Heart left ventricle (tissue), 16 donors: ENCODE data around the gene TRPV3. TPM values are rescaled to one million over a fixed set of nuclear protein-coding genes. Genes with fewer than 3 reads are reported as not detected.

Experiments used
- ATAC-seq, 4 donors: fragments of 200-7000 bp; cut with Tn5 transposase; one replicate each; pipeline ENCODE4 v1.9.1; 2020 to 2022; ENCODE audit warnings: moderate library complexity in 4 of 4, mild to moderate bottlenecking in 3 of 4, moderate number of reproducible peaks in 1 of 4
- DNase-seq, 5 donors: peaks; one replicate each; pipeline ENCODE4 v3.0.0-alpha.2; 2020
- H3K27ac ChIP-seq, 12 donors: fragments of 200-600 bp; sonication (generic) in 4 of 12; one replicate each; pipeline versions ENCODE4 v1.5.0 to v1.8.0; 2016 to 2022; ENCODE audit warnings: mild to moderate bottlenecking in 2 of 12
- H3K27me3 ChIP-seq, 9 donors: fragments of 200-600 bp; sonication (generic) in 2 of 9; one replicate each; pipeline versions ENCODE4 v1.5.1 to v1.8.0; 2016 to 2022; ENCODE audit warnings: mild to moderate bottlenecking in 3 of 9
- H3K36me3 ChIP-seq, 9 donors: fragments of 200-600 bp; sonication (generic) in 2 of 9; one replicate each; pipeline versions ENCODE4 v1.5.0 to v1.8.0; 2018 to 2022; ENCODE audit warnings: mild to moderate bottlenecking in 2 of 9
- H3K4me1 ChIP-seq, 12 donors: fragments of 200-600 bp; sonication (generic) in 4 of 12; one replicate each; pipeline versions ENCODE4 v1.5.0 to v1.8.0; 2016 to 2022; ENCODE audit warnings: mild to moderate bottlenecking in 3 of 12
- H3K4me3 ChIP-seq, 12 donors: fragments of 200-600 bp; sonication (generic) in 4 of 12; one replicate each; pipeline versions ENCODE4 v1.5.0 to v1.8.0; 2017 to 2022; ENCODE audit warnings: mild to moderate bottlenecking in 9 of 12, moderate library complexity in 4 of 12
- H3K9me3 ChIP-seq, 12 donors: fragments of 200-600 bp; sonication (generic) in 4 of 12; one replicate each; pipeline versions ENCODE4 v1.5.0 to v1.8.0; 2016 to 2022; ENCODE audit warnings: mild to moderate bottlenecking in 1 of 12
- POLR2A ChIP-seq, 2 donors: fragments of 450-650 bp; IDR thresholded peaks; one replicate each; pipeline ENCODE4 v1.6.1; 2017; ENCODE audit warnings: antibody characterized with exemption in 2 of 2, mild to moderate bottlenecking in 2 of 2, moderate library complexity in 2 of 2
- WGBS, 4 donors: extraction: QIAGEN DNeasy Blood & Tissue Kit in 2 of 4; methylation state at CpG; one replicate each; pipeline versions ENCODE4 v1.1.5 to v1.1.7; 2013 to 2018; 5-methylcytosine and 5-hydroxymethylcytosine counted together
- intact Hi-C, 10 donors: fragments of 100-400 bp; cut with DNase I; formaldehyde crosslinking; loops; one replicate each; pipeline versions ENCODE4 v1.11.1 to v1.14.2; 2022
- polyA plus RNA-seq, 2 donors: library from polyadenylated mRNA; stranded (reverse); fragments of 200-250 nt; gene quantifications; one replicate each; pipeline ENCODE4 v1.2.3, GENCODE V29; 2013
- total RNA-seq, 9 donors: library from RNA; depleted of rRNA in 2 of 9; stranded (reverse); fragments of >200 nt in 2 of 9; fragmentation: NEBNext Ultra II Directional in 3 of 9; extraction: Animal tissue kit (Norgen Biotek cat#: 25700) in 3 of 9; gene quantifications; one replicate each; pipeline versions ENCODE4 v1.1.0 to v1.2.4, GENCODE V29; 2016 to 2023
- TF ChIP-seq, protein P1 (sequence below), 12 donors: fragments of 200-600 bp; sonication (generic) in 4 of 12; IDR thresholded peaks; one replicate each; pipeline versions ENCODE4 v1.5.0 to v1.8.0; 2018 to 2022; ENCODE audit warnings: antibody characterized with exemption in 12 of 12, mild to moderate bottlenecking in 5 of 12
- donor health status: ischemic (EF 13 %, LVEDD 7.1; RV severe dilation, severe dysfunction).
- donor health status: healthy with polysubstance abuse.
- donor health status: DM: no; HTN: yes; CAD: no.
- donor health status: DM: no; HTN: no; CAD: no.
- donor health status: ischemic (EF 25% LVEDD 6.9; RV normal size, moderate dysfunction).
- donor health status: ischemic (EF 25% LVEDD 5.7; RV mildly dilated, moderate dysfunction).
- donor health status: healthy.
- donor health status: DM: yes; HTN: yes; CAD: no.
- donor health status: ischemic (EF 35%, LVEDD 5.7; RV mildly dilated, moderate dysfunction).
- donor health status: nonischemic (EF 11% LVEDD 7.7; RV severe dilation, severe dysfunction).
- donor health status: DM: yes; HTN: yes; CAD: no.
- donor health status: PGD.
- donor health status: ischemic (EF 29% LVEDD 5.4; RV normal size, mild dysfunction).
- donor health status: nonischemic (EF 23%, LVEDD 6.1; RV moderate dilation, normal function).

Gene TRPV3
- total and polyA plus RNA-seq, 11 donors, result 0.25 to 1.7 (median 0.77) TPM; not detected in 1

- H3K4me1 ChIP-seq, result peaks cover 0 to 34% (median 10%) of the 10 kb centered on the region in 12 donors
- intact Hi-C loops, result no loop called here
These were observed 28.6 kb downstream of the TRPV3 start for GRCh38 chr17:3528880-3529511.

GRCh38 chr17:3528403-3528851 is 29.2 kb downstream of the TRPV3 start:
- H3K4me3 ChIP-seq, result no peak overlapping the region
- H3K27me3 ChIP-seq, result no peaks in the 10 kb centered on the region

More at GRCh38 chr17:3528880-3529511, 28.6 kb downstream of the TRPV3 start:
- H3K4me3 ChIP-seq, result no peak overlapping the region
- no peak for DNase-seq
- no peak for ATAC-seq
- H3K27me3 ChIP-seq, result no peaks in the 10 kb centered on the region
- WGBS, 4 donors, result 43 to 58% (median 49%) methylated on average over 8 to 11 of the region's 11 CpGs
- TF ChIP-seq POLR2A (IDR thresholded peaks at IDR 0.05), result no peak
- TF ChIP-seq, protein P1, sequence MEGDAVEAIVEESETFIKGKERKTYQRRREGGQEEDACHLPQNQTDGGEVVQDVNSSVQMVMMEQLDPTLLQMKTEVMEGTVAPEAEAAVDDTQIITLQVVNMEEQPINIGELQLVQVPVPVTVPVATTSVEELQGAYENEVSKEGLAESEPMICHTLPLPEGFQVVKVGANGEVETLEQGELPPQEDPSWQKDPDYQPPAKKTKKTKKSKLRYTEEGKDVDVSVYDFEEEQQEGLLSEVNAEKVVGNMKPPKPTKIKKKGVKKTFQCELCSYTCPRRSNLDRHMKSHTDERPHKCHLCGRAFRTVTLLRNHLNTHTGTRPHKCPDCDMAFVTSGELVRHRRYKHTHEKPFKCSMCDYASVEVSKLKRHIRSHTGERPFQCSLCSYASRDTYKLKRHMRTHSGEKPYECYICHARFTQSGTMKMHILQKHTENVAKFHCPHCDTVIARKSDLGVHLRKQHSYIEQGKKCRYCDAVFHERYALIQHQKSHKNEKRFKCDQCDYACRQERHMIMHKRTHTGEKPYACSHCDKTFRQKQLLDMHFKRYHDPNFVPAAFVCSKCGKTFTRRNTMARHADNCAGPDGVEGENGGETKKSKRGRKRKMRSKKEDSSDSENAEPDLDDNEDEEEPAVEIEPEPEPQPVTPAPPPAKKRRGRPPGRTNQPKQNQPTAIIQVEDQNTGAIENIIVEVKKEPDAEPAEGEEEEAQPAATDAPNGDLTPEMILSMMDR (IDR thresholded peaks at IDR 0.05), result no peak
- H3K36me3 ChIP-seq, result no peaks in the 10 kb centered on the region
- H3K9me3 ChIP-seq, result no peaks in the 10 kb centered on the region
- peak overlapping the region in 4 of 12 donors; percentile 20 to 79 (median 56) for H3K27ac ChIP-seq

DNA sequence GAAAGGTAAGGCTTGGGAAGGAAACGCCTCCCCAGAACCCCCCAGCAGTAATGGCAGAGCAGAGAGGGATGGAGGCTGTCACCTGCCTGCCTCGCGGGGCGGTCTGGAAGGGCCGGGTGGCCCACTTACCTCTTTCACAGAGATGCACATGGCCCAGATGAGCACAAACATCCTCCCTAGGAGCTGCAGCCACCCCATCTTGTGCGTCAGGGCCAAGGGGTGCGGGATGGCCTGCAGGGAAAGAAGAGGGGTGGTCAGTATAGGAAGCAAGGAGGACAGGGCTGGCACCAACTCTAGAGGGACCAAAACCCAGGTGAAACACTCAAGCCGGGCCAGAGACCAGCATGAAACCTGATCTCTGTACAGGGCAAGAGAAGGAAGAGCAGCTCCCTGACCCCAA is 29.7 kb downstream of the TRPV3 start:
- H3K27me3 ChIP-seq, result no peaks in the 10 kb centered on the region
- H3K27ac ChIP-seq, result peak overlapping the region in 1 of 12 donors; percentile 25
- intact Hi-C loops, result no loop called here
- TF ChIP-seq POLR2A (IDR thresholded peaks at IDR 0.05), result no peak
- TF ChIP-seq, protein P1 (IDR thresholded peaks at IDR 0.05), result no peak
- no peak overlapping the region for H3K4me3 ChIP-seq
- no peaks in the 10 kb centered on the region for H3K9me3 ChIP-seq
- H3K4me1 ChIP-seq, result peaks cover 0 to 34% (median 10%) of the 10 kb centered on the region in 12 donors
- no peaks in the 10 kb centered on the region for H3K36me3 ChIP-seq
- WGBS, 4 donors, result 92 to 95% (median 95%) methylated on average over 8 of the region's 8 CpGs
- no peak for ATAC-seq
- DNase-seq, result no peak

More at GRCh38 chr17:3528403-3528851, 29.2 kb downstream of the TRPV3 start:
- Histone ChIP-seq H3K4me1 (peaks cover 0 to 34% (median 10%) of the 10 kb centered on the region in 12 donors), H3K9me3 (no peaks in the 10 kb centered on the region), H3K27ac (peak overlapping the region in 4 of 12 donors; percentile 20 to 74 (median 32)), H3K36me3 (no peaks in the 10 kb centered on the region)
- 46 to 65% (median 52%) methylated on average over 14 of the region's 14 CpGs for WGBS, 4 donors
- no peak for DNase-seq
- TF ChIP-seq, protein P1 (IDR thresholded peaks at IDR 0.05), result no peak
- no peak for TF ChIP-seq POLR2A (IDR thresholded peaks at IDR 0.05)
- ATAC-seq, result no peak
- intact Hi-C loops, result no loop called here

DNA sequence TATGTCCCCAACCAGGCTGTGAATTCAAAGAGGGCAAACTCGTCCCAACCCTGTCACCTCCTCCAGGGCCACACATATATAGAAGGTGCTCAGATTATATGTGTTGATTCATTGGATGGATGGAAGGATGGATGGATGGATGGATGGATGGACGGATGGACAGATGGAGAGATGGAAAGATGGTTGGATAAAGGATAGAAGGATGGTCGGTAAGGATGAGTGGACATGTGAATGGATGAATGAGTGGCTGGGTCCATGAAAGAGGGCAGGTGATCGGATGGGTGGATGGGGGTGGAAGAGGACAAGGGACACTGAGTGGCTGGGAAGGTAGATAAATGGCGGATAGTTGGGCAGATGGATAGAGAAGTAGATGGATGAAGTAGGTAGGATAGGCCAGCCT is 30.1 kb downstream of the TRPV3 start:
- WGBS, 4 donors, result 93 to 95% (median 94%) methylated on average over 5 of the region's 5 CpGs
- intact Hi-C loops, result no loop called here
- Histone ChIP-seq H3K4me1 (peaks cover 0 to 34% (median 10%) of the 10 kb centered on the region in 12 donors), H3K9me3 (no peaks in the 10 kb centered on the region), H3K4me3 (no peak overlapping the region), H3K27me3 (no peaks in the 10 kb centered on the region), H3K27ac (no peak overlapping the region), H3K36me3 (no peaks in the 10 kb centered on the region)
- TF ChIP-seq POLR2A (IDR thresholded peaks at IDR 0.05), result no peak
- TF ChIP-seq, protein P1 (IDR thresholded peaks at IDR 0.05), result no peak
- DNase-seq (no peak), ATAC-seq (no peak)
